HG03521 (cell line): ENCODE data around the gene AIFM1.

Experiments
- ATAC-seq: cut with Tn5 transposase; IDR thresholded peaks from one replicate; pipeline ENCODE4 v1.9.1; 2021; ENCODE audit warnings: mild to moderate bottlenecking, moderate library complexity; ENCODE audit not compliant: unreplicated experiment

AIFM1 gene

GRCh38 chrX:130165703-130166502, at the start of gene AIFM1:
TSS of gene AIFM1 (minus strand) at chrX:130165841. CDS start at chrX:130165656, 185 bp downstream.
- peak; percentile 91 for ATAC-seq

DNA sequence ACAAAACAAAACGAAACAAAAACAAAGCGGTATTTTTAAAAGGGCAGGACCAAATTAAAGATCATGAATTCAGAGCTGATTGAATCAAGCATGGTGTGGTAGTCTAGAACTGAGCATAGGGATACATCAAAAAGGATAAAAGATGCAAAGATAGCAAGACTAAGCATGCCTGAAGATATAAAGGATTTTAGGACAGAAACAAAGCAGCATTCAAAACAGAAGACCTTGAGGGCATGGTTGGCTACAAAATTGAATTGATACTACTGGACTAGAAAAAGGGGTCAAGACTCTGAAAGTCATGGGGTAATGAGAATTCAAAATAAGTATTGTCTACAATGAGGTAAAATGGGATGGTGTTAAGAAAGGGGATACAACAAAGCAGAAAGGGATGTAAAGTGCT, 47.7 kb upstream of the AIFM1 start:
- ATAC-seq = no peak

DNA sequence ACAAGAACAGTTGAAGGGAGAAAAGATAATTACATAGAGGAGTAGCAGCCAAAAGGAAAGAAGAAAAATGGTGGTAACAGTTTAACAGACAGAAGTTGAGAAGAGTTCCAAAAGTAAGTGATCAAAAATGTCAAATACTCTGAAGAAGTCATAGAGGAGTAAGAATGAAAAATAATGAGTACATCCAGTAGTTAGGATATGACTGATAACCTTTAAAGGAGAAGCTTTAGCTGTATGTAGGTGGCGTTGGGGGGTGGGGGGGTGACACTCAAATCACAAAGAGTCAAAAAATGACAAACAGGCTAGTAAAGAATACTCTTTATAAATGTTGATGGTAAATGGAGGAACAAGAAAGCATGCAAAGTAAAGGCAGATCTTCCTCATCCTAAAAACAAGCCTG, 46.7 kb upstream of the AIFM1 start:
- no peak for ATAC-seq

DNA sequence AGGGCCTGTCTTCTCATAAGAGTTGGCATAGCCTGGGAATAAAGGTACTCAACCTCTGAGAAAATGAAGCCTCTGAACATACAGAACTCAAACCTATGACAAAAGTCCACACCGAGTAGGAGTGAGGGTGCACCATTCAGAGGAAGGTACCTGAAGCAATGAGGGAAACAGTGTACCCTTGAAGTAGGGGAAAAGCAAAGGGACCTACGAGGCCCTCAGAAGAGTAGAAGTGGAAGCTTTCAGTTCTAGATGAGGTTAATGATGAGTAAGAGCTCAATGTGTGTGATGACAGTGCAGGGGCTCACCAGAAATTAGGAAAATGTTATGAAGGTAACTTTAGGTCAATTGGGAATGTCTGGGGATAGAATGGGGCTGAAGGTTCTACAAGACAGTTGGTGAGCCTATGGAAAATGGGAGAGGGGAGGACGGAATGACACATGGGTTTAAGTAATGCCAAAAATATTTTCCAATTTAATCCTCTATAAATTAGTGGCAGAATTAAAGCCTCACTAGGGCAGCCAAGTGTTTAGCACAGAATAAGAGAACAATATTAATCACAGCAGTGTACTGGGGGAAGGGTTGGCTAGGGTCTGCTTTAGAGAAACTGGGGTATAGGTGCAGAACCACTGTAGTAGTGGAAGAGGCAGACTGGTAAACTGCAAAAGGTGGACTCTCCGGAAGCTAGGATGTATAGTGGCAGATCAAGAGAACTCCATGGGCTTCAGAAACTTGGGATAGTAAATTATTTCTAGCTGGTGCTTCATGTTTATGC, 46.0 kb upstream of the AIFM1 start:
- no peak for ATAC-seq

DNA sequence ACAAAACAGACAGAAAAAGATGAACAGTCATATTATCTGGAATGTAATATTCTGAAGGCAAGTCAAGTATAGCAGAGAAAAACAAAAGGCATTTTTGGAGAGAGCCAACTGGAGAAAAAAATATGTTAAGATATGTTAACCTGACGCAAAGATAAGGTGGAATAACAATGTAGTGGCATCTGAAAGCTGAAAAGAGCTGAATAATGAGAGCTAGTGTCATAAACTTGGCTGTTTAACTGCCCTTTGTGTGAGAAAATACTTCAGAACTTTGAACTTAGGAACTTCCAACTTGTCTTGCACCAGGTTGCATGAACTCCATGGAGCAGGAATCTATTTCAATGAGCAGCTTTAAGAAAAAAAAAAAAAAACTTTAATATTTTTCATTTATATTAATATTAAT, 39.0 kb upstream of the AIFM1 start:
- no peak for ATAC-seq

GRCh38 chrX:130197464-130197863, 31.8 kb upstream of the AIFM1 start:
- ATAC-seq = no peak

- ATAC-seq = no peak
Measured at GRCh38 chrX:130196466-130196865, 30.8 kb upstream of the AIFM1 start.

GRCh38 chrX:130190801-130191200, 25.2 kb upstream of the AIFM1 start:
- no peak for ATAC-seq

DNA sequence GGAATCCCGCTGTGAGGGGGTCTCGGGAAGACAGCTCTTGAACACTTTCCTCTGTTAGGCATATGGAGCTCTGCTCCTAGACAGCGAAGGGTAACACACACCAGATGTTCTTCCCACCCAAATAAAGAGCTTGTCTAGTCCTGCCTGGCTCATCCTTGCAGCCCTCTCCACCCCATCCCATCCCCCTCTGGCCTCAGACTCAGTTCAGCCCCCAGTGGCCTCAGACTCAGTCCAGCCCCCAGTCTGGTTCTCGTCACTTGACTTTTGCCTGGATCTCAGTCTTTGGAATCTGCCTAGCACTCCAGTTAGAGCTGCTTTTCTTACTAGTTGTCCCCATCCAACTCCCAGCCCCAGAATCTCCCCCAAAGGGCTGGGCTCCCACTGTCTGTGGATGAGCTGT, 21.0 kb upstream of the AIFM1 start:
- ATAC-seq = no peak

GRCh38 chrX:130184857-130185256, 19.2 kb upstream of the AIFM1 start:
- ATAC-seq = no peak

- ATAC-seq = no peak
Measured at GRCh38 chrX:130184168-130184567, 18.5 kb upstream of the AIFM1 start.

DNA sequence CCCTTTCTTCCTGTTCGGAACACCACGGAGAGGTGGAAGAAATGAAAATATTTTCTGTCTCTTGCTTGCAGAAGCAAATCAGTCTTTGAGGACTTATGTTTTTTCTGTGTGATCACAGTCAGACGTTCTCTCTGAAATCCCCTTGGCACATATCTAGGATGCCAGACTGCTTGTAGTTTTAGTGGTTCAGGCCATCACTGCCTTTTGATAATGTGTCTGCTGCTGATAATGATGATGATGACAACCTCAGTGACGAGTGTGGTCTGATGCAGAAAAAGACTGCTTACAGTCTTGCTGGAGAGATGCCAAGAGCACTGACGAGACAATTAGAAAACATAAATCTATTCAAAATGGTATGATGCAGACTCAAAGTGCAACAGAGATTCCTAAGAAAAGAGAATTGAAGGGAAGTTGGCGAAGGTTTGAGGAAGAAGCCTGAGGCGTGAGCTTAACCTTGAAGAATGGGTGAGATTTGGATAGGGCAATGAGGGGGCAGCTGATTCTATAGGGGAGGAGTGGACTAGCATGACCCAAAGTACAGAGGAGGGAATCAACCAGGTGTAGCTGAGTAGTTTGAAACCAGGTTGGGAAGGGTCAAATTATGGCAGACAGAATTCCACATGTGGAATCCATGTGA, 14.1 kb upstream of the AIFM1 start:
- no peak for ATAC-seq

- no peak for ATAC-seq
Measured at GRCh38 chrX:130179170-130179569, 13.5 kb upstream of the AIFM1 start.

- ATAC-seq = no peak
Measured at GRCh38 chrX:130176942-130177341, 11.3 kb upstream of the AIFM1 start.

GRCh38 chrX:130176354-130176776, 10.7 kb upstream of the AIFM1 start:
- peak; percentile 58 for ATAC-seq

- no peak for ATAC-seq
Measured at GRCh38 chrX:130174937-130175336, 9.3 kb upstream of the AIFM1 start.

DNA sequence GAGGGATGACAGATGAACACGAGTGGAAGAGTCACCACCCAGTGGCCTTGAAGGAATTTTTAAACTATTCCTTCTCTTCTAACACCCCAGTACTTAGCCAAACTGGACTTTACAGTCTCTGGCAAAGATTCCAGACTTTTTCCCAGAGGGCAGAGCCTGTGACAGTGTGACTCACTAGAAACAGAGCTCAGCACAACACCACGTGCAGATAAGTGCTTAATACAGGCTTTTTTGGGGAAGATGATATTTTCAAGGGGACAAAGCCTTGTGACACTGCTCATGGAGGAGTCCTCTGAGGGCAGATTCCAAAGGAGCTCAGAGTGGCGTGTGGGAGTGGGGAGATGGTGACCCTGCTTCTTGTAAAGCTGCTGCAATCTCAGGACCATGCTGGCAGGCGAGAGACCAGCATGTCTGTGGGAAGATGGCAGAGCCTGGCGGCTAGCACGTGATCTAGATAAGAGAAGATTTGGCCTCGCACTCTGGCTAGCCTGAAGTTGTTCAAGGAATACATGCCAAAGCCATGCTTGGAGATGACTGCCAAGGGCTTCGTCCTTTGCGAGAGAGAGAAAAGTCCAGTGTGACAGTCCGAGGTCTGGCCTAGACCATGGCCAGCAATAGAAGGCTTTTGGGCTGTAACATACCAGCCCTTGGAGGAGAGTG, 8.5 kb upstream of the AIFM1 start:
- ATAC-seq = no peak

GRCh38 chrX:130173190-130173895, 7.7 kb upstream of the AIFM1 start:
- peak; percentile 27 for ATAC-seq

GRCh38 chrX:130172127-130172845, 6.6 kb upstream of the AIFM1 start:
- no peak for ATAC-seq
